GM18519 (cell line): ENCODE data around the gene NCDN.

Experiments used
- ATAC-seq: cut with Tn5 transposase; IDR thresholded peaks from one replicate; pipeline ENCODE4 v1.9.1; 2021; ENCODE audit warnings: mild to moderate bottlenecking, moderate library complexity; ENCODE audit not compliant: unreplicated experiment, low FRiP score

The NCDN gene, protein sequence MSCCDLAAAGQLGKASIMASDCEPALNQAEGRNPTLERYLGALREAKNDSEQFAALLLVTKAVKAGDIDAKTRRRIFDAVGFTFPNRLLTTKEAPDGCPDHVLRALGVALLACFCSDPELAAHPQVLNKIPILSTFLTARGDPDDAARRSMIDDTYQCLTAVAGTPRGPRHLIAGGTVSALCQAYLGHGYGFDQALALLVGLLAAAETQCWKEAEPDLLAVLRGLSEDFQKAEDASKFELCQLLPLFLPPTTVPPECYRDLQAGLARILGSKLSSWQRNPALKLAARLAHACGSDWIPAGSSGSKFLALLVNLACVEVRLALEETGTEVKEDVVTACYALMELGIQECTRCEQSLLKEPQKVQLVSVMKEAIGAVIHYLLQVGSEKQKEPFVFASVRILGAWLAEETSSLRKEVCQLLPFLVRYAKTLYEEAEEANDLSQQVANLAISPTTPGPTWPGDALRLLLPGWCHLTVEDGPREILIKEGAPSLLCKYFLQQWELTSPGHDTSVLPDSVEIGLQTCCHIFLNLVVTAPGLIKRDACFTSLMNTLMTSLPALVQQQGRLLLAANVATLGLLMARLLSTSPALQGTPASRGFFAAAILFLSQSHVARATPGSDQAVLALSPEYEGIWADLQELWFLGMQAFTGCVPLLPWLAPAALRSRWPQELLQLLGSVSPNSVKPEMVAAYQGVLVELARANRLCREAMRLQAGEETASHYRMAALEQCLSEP

DNA sequence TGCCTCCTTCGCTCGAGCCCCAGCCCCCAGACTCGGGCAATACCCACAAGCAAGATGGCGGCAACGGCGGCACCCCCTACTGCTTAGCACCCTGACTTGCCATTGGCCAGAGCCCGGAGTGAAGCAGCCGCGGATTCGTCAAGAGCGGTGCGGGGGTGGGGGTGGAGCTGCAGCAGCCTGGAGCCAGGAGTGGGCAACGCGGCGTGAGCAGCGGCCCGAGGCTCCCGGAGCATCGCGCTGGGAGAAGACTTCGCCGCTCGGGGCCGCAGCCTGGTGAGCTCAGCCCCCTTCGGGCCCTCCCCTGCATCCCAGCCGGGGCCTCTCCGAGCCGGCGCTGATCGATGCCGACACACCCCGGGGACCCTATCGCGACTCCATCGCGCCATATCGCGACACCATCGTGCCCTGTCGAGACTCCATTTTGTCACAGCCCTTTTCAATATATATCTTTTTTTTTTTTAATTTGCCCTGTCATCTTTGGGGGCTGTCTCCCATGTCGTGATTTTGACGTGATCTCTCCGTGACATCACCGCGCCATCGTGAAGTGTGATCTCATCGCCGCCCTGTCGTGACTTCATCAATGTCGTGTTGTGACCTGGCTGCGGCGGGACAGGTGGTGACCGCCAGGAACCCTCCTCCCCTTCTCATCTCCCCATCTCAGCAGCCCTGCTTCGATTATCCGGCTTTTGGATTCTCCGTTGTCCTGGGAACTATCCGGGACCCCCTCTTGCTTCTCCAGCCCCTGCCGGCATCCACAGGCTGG is at the start of gene NCDN:
Gene NCDN (plus strand): TSS at position 189 of the 763 bp plus-strand sequence. CDS start 392 bp downstream, at position 581.
- peak; percentile 68 for ATAC-seq

DNA sequence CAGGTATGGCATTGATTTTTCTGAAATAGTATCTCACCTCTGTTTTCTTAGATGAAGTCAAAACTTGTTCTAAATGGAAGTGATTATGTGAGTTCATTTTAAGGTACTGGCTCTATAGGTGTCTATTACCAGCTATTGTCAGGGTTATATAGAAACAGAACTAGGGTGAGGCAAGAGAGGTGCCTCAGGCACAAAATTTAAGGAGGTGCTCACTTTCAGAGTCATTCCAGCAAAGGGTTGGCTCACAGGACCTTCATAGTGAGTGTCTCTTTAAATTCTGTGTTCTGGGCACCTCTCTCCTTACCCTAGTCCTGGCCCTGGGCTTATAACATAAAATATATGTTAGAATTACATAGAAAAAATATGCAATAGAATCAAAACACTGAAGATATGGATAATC is 49.7 kb upstream of the NCDN start:
- ATAC-seq: no peak

DNA sequence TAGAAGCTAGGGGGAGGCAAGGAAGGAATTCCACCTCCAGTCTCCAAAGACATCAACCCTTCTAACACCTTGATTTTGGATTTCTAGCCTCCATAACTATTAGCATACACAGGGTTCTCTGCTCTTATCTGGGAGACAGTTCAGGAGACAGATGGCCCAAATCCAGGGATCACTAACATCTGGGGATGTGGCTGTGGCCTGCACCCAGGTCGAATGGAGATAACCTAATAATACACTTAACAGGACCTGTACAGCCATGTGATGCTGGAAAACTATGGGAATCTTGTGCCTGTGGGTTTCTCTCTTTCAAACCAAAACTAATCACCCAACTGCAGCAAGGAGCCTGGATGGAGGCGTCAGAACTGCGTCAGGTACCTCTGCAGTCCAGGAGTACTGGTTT is 48.0 kb upstream of the NCDN start:
- no peak for ATAC-seq

DNA sequence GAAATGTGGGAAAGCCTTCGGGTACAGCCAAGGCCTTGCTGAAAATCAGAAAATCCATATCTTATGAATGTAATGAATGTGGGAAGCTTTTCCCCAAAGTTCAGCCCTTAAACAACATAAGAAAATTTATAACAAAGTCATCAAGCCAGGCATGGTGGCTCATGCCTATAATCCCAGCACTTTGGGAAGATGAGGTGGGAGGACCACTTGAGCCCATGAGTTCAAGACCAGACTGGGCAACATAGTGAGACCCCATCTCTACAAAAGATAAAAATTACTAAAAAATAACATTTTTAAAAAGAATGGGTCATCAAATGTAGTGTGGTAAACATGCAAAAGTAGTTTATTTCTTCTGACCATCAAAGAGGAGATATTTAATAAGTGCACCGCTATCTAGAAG is 46.3 kb upstream of the NCDN start:
- ATAC-seq: no peak

DNA sequence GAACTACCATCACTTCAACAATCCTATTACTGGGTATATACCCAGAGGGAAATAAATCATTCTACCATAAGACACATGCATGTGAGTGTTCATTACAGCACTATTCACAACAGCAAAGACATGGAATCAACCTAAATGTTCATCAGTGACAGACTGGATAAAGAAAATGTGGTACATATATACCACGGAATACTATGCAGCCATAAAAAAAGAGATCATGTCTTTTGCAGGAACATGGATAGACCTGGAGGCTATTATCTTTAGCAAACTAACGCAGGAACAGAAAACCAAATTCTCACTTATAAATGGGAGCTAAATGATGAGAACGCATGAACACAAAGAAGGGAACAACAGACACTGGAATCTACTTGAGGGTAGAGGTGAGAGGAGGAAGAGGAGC is 39.4 kb upstream of the NCDN start:
- no peak for ATAC-seq

DNA sequence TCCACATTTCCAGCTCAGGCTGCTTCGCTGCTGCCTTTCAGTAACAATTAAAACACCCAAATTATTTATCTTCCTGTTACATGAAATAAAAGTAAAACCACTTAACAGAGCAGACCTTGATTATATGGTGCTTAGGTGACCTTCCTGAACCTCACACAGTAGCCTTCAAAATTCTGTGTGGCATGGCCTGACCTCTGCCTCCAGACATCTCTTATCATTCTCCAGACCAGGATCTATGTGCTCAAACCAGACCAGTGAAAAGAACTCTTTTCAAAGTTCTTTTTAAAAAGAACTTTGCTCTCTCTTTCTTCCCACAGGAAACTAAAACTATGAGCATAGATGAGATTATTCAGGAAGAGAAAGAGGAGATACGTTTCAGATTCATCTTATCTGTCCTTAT is 38.2 kb upstream of the NCDN start:
- no peak for ATAC-seq

DNA sequence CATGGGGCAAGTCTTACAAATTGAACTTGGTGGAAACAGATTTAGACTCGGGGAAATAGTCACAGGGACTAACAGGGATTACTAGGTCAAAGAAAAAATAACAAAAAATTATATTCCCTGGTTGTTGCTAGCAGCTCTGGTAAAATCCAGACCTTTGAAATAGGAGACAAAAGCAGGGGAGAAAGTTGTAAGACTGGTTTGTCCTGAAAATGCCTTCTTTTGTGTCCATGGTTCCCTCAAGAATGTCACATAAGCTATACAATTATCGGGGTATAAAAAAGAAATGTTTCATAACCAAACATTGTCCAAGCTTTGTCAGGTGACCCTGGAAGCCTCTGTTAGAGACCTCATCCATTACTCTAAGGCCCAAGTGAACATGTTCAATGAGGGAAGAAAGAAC is 33.5 kb upstream of the NCDN start:
- no peak for ATAC-seq

DNA sequence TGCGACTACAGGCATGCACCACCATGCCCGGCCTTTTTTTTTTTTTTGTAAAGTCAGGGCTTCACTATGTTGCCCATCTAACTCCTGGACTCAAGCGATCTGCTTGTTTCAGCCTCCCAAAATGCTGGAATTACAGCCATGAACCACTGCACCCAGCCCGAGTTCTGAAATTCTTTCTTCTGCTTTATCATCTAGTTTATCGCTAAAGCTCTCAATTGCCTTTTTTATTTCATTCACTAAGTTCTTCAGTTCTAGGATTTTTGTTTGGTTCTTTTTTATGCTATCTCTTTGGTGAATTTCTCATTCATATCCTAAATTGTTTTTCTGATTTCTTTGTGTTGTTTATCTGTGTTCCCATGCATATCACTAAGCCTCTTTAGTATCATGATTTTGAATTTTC is 27.4 kb upstream of the NCDN start:
- ATAC-seq: no peak

DNA sequence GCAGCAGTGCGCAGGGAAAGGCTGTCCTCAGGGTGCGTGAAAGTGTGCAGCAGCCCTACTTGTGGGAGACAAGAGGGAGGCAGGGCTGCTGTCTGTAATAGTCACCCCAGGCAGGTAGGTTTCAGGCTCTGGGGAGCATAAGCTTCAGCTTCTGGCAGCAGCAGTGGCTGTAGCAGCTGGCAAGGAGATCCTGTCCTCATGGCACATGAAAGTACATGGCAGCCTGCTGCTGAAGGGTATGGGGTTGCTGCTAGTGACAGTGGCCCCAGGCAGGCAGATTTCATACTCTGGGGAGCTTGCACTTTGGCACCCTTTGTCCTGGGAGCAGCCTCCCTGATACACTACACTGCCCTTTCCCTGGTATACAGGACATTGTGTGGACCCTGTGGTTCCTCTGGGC is 26.7 kb upstream of the NCDN start:
- no peak for ATAC-seq

DNA sequence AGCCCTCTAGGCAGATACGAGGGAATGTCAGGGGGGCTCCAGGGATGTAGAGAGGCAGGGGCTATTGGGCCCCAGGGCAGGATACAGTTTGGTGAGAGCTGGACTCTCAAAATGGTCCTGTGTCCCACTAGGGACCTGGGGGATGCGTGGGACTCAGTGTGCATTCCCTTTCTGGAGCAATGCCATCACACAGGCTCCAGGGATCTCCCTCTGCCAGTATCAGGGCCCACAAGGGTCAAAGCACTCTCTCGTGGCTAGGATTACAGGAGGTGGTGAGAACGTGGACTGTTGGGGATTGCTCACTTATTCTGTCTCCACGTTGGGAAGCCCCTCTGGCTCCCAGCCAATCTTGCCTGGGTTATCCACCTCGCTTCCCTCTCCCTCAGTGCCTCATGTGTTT is 26.2 kb upstream of the NCDN start:
- no peak for ATAC-seq

DNA sequence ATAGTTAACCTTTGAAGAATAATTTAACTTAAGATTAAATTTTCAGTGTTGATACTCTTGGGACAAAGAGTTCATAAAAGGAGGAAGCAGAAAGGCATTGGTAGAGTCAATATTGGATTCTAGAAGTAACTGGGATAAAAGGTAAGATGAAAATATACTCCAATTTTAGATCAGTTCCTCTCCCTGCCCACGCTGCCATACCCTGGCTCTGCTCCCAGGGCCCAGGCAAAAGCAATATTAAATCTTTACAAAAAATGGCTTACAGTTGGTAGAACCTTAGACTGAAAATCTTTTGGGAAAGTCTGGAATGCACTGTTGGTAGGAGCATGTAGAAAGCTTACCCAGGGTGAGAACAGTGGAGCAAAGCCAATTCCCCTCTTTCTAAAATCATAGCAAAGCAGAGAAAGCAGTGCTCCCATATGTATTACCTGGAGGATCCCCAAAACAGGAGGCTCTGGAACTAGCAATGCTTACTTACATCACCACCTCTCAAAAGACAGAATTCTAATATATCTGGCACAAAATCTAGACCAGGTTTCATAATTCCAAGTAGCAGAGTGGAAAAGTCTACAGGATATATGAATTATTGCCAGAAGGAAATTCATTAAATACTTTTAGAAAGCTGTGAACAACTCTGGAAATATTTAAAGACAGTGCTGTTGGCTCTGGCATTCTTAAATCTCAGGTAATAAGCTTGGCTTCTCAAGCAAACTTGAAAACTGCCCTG is 24.9 kb upstream of the NCDN start:
- ATAC-seq: no peak

DNA sequence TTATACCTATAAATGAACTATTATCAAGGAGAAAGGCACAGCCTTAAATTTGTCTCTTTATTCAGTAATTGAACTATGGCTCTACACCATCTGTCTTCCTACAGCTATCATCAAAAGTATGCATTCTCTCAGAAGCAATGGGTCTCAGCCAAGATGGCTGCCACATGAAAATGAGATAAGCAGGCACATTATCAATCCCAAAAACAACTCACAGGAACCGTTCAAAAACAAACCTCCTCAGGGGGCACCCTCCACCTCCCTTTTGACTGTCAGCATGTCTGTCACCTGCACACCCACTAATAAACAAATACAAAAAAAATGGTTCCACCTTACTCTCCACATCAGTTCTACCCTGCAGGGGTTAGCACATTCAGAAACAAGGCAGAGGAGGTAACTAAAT is 24.0 kb upstream of the NCDN start:
- no peak for ATAC-seq

DNA sequence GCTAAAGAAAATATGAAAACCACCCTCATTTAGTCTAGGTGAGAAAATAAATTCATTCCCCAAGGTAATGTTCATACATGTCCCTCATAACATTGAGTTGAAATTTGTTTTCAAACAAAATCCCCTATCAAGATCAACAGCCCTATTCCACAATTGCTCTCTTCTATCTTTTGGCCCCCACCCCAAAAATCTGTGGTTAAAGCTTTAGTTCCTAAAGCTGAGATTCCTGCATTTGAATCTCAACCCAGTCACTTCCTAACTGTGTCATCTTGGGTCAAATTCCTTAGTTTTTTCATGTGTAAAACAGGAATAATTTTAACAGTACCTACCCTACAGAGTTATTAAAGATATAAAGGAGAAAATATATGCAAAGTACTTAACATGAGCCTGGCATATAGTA is 22.4 kb upstream of the NCDN start:
- no peak for ATAC-seq

DNA sequence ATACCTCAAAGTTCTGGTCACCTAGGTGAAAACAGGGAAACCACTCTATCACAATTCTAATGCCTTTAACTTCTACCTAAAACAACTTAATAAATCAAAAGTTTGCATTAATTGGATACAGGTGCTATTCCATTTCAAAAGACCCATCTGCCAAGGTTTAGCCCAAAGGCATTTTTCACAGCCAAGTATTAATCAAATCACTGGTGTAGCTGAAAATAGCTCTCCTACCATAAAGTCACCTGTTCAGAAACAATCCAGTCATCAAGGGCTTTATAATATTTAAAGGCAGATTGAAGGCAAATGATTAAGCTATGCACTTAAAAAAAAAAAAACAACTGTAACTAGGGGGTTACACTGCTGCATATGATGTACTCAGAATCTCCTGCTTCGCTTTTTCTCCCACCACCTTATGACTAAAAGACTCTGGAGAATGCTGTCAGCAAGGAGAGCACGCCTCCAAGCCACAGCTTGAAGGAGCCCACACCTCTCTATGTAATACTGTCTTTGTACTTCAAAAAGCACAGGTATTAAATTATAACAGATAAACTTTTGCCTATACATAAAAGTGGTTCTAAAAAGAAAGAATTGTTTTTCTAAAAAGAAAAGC is 20.9 kb upstream of the NCDN start:
- no peak for ATAC-seq

DNA sequence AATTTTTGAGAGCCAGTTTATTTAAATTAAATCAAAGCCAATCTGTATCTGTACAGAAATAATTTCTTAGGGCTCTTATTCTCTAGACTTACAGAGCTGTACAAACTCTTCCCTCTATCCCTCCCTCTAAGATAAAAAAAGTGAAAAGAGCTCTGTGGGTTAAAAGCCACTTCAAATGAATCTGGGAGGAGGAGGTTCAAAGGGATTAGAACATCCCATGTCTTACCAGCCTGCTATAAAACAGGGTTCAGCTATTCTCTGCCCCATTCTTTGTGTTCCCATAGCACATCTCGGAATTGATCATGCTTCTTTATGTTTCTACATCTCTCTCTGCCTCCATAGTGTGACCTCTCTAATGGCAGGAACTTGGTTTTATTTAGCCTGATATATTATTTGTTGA is 19.8 kb upstream of the NCDN start:
- no peak for ATAC-seq

DNA sequence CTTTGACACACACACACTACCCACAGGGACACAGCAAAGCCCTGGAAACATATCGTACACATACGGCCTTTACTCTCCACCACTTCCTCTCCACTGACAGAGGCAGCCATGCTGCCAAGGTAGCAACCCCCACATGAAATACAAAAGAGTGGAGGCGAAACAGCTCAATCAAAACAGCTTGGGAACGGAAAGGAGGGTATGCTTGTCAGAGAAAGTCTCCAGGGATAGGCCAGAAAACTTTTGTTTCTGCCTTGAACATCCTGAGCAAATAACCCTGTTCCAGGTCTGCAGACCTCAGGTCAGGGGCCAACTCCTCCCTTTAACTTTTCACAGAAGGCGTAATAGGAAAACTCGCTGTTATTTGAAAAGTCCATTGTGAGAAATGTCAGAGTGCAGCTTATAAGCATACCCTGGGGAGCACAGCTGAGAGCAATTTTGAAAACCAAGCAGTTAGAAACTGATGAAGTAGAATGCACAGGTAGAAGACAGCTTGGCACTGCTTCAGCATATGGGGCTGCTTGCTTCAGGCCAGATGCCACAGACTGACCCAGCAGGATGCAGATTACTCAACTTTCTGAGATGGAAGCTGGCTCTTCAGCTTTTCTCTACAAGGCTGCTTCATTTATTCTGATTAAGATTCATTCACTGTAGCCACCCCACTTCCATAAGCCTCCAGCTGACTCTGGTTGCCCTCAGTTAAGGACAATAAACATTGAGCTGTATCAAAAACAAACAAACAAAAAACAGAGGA is 18.4 kb upstream of the NCDN start:
- no peak for ATAC-seq

DNA sequence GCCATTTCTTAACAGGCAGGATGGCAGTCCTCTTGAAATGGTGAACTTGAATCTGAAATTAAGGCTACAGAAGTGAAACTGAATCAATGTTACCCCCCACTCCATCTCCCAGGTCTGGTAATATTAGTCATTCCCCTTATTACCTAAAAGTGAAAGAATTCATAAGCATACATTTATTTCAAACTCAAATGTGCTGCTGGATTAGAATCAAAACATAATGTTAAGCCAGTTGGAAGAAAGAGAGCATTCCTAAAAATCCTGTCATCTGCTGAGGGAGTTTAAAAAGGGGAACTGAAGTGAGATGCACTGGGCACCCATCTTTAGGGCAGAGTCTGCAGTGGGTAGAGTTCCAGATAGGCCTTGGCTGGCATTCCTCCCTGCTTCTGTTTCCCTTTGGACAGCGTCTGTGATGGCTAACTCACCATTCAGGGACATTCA is 17.8 kb upstream of the NCDN start:
- ATAC-seq: no peak

DNA sequence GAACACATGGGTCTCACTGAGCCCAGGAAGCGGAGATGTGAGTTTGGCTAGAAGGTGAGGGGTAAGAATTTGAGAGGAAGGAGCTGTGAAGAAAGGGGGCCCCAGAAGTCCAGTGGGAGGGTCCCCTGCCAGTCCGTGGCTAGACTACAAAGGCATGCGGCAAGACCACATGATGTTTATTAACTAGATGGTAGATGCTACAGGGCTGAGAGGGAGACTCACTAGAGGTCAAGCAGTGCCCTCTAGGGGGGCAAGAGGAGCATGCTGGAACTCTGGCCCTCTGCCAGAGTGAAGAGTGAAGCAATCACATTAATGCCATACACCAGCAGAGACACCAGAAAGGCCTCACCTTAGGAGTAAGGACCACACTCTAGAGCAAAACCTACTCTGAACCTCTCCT is 12.6 kb upstream of the NCDN start:
- no peak for ATAC-seq

DNA sequence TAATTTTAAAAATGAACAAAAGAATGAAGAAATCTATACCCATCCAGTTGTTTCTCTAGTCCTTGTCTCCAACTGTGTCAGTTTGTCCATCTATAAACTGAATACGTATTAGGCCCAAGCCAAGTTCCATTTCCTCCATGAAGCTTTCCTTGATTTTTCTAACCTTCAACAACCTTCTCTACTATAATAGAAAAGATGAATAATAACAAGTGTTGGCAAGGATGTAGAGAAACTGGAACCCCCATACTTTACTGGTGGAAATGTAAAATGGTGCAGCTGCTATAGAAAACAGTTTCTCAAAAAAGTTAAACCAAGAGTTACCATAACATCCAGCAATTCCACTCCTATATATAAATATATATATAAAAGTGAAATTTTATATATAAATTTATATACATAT is 11.0 kb upstream of the NCDN start:
- ATAC-seq: no peak

DNA sequence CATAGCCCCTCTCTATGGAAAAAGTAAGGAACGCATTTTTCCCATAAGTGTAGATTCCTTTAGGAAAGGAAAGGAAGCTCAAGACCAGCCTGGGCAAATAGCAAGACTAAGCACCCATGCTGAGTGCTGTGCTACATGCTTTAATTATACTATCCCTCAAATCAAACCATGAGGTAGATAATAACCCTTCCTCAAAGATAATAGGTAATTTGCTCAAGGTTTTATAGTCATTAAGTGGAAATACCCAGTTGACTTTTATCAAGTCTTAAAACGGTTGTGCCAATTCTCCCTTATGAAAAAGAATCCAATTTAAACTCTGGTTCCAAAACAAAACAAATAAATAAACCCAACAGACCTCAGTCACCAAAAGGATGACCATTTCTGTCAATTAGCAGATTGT is 3.7 kb upstream of the NCDN start:
- ATAC-seq: no peak
